HepG2 (cell line): ENCODE results near the gene SPCS2. TPM values are rescaled to one million over a fixed set of nuclear protein-coding genes. Genes with fewer than 3 reads are reported as not detected.
A peak's percentile ranks its signal among the peaks of the same experiment; 100 is the strongest.

Source experiments
- ARID4A ChIP-seq: sonication (generic); formaldehyde crosslinking; IDR thresholded peaks from 2 replicates; pipeline ENCODE4 v1.5.0; 2020; ENCODE audit warnings: mild to moderate bottlenecking, missing genetic modification reagents, borderline replicate concordance
- BORCS8-MEF2B ChIP-seq: sonication (generic); formaldehyde crosslinking; IDR thresholded peaks from 2 replicates; pipeline ENCODE4 v1.8.0; 2022; ENCODE audit warnings: mild to moderate bottlenecking, missing genetic modification reagents
- CAMTA2 ChIP-seq: sonication (generic); formaldehyde crosslinking; IDR thresholded peaks from 2 replicates; pipeline ENCODE4 v1.4.0; 2020; ENCODE audit warnings: mild to moderate bottlenecking, missing genetic modification reagents, borderline replicate concordance
- KDM1A ChIP-seq: IDR thresholded peaks from 2 replicates; pipeline ENCODE4 v1.6.1; 2016; ENCODE audit warnings: missing compliant biosample characterization
- KMT2B ChIP-seq: IDR thresholded peaks from 2 replicates; pipeline ENCODE4 v1.6.1; 2016; ENCODE audit warnings: missing genetic modification reagents, missing compliant biosample characterization
- MEF2D ChIP-seq: sonication (generic); formaldehyde crosslinking; IDR thresholded peaks from 2 replicates; pipeline ENCODE4 v1.5.1; 2020; ENCODE audit warnings: mild to moderate bottlenecking, missing genetic modification reagents
- NFE2 ChIP-seq: sonication (generic); formaldehyde crosslinking; IDR thresholded peaks from 2 replicates; pipeline ENCODE4 v1.4.0; 2020; ENCODE audit warnings: missing genetic modification reagents
- ONECUT2 ChIP-seq: sonication (generic); formaldehyde crosslinking; IDR thresholded peaks from 2 replicates; pipeline ENCODE4 v1.4.0; 2020; ENCODE audit warnings: missing genetic modification reagents
- PITX1 ChIP-seq: sonication (generic); formaldehyde crosslinking; IDR thresholded peaks from 2 replicates; pipeline ENCODE4 v1.5.1; 2020; ENCODE audit warnings: mild to moderate bottlenecking, missing genetic modification reagents
- POLR2AphosphoS2 ChIP-seq: IDR thresholded peaks from 2 replicates; pipeline ENCODE4 v1.6.1; 2011; ENCODE audit warnings: low read depth, low read length, improper control_type of control experiment
- RFXANK ChIP-seq: IDR thresholded peaks from 2 replicates; pipeline ENCODE4 v1.6.1; 2016
- SOX6 ChIP-seq, 2 experiments: fragments of 450-650 bp in 1 of 2; sonication (generic) in 1 of 2; formaldehyde crosslinking in 1 of 2; IDR thresholded peaks; 2 replicates each; pipeline versions ENCODE4 v1.4.0 to v1.6.1; 2017 to 2020; ENCODE audit warnings: antibody characterized with exemption in 1 of 2, mild to moderate bottlenecking in 1 of 2, missing genetic modification reagents in 1 of 2
- SP1 ChIP-seq, 2 experiments: fragments of 450-650 bp in 1 of 2; sonication (generic) in 1 of 2; formaldehyde crosslinking in 1 of 2; IDR thresholded peaks; 2 replicates each; pipeline versions ENCODE4 v1.4.0 to v1.6.1; 2016 to 2020; ENCODE audit warnings: missing genetic modification reagents in 1 of 2
- TRIM24 ChIP-seq: sonication (generic); formaldehyde crosslinking; IDR thresholded peaks from 2 replicates; pipeline ENCODE4 v1.8.0; 2022; ENCODE audit warnings: mild to moderate bottlenecking, missing genetic modification reagents
- ZBTB1 ChIP-seq: sonication (generic); formaldehyde crosslinking; IDR thresholded peaks from 2 replicates; pipeline ENCODE4 v1.4.0; 2020; ENCODE audit warnings: missing genetic modification reagents, borderline replicate concordance
- ZFAT ChIP-seq: sonication (generic); formaldehyde crosslinking; conservative IDR thresholded peaks from 2 replicates; pipeline ENCODE4 v1.8.1; 2023; ENCODE audit warnings: missing genetic modification reagents, inconsistent platforms
- ZNF256 ChIP-seq: sonication (generic); formaldehyde crosslinking; conservative IDR thresholded peaks from 2 replicates; pipeline ENCODE4 v1.4.0; 2020; ENCODE audit warnings: missing genetic modification reagents
- ZNF282 ChIP-seq: fragments of 450-650 bp; IDR thresholded peaks from 2 replicates; pipeline ENCODE4 v1.6.1; 2018; ENCODE audit not compliant: partially characterized antibody
- ZNF607 ChIP-seq: sonication (generic); formaldehyde crosslinking; IDR thresholded peaks from 2 replicates; pipeline ENCODE4 v1.5.1; 2020; ENCODE audit warnings: missing genetic modification reagents, mild to moderate bottlenecking, borderline replicate concordance
- ZNF639 ChIP-seq: conservative IDR thresholded peaks from 2 replicates; pipeline ENCODE4 v1.6.1; 2018; ENCODE audit warnings: missing genetic modification reagents
- ZNF644 ChIP-seq: IDR thresholded peaks from 2 replicates; pipeline ENCODE4 v1.6.1; 2016; ENCODE audit warnings: low read depth
- ZNF674 ChIP-seq: sonication (generic); formaldehyde crosslinking; IDR thresholded peaks from 2 replicates; pipeline ENCODE4 v1.5.0; 2020; ENCODE audit warnings: low read depth, mild to moderate bottlenecking, missing genetic modification reagents
- polyA plus RNA-seq, 8 experiments: library from polyadenylated mRNA; depleted of rRNA in 3 of 8; stranded (reverse) in 7 of 8; unstranded in 1 of 8; fragments of >200 nt; fragmentation: Illumina TruSeq in 4 of 8; extraction: Trizol in 4 of 8; gene quantifications; 2 replicates each; pipeline versions ENCODE4 v1.2.1 to v1.2.3, GENCODE V29; 2011 to 2016; ENCODE audit warnings: low read depth in 4 of 8, missing spikeins in 1 of 8, mixed read lengths in 1 of 8; ENCODE audit not compliant: insufficient read depth in 1 of 8
- total RNA-seq, 5 experiments: library from RNA; depleted of rRNA; stranded (reverse); fragments of >200 nt; fragmentation: Illumina TruSeq; extraction: Trizol; gene quantifications; 2 replicates each; pipeline ENCODE4 v1.2.3, GENCODE V29; 2016; ENCODE audit warnings: low read depth in 1 of 5
- TF ChIP-seq, protein P1 (sequence below): IDR thresholded peaks from 2 replicates; pipeline ENCODE4 v1.6.1; 2016; ENCODE audit warnings: low read depth, borderline replicate concordance
- TF ChIP-seq, protein P2 (sequence below): sonication (generic); formaldehyde crosslinking; IDR thresholded peaks from 2 replicates; pipeline ENCODE4 v1.8.1; 2023; ENCODE audit warnings: mild to moderate bottlenecking, moderate library complexity, missing genetic modification reagents

SPCS2 gene
- total and polyA plus RNA-seq, 2 of the 13 experiments (the other 11 are each of a cell fraction or from before 2014, with no cell fraction given) = 87.3 to 142 TPM

- TF ChIP-seq, protein P1, sequence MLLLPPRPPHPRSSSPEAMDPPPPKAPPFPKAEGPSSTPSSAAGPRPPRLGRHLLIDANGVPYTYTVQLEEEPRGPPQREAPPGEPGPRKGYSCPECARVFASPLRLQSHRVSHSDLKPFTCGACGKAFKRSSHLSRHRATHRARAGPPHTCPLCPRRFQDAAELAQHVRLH (CRISPR knock-in tag) = peak; percentile 96
- TF ChIP-seq CAMTA2 = peak; percentile 87; the same call in 1 of the 2 replicates
- no peak for TF ChIP-seq ZNF639 (CRISPR knock-in tag)
- no peak for TF ChIP-seq SOX6 (IDR thresholded peaks at IDR 0.05)
- peak; percentile 76 for TF ChIP-seq SOX6 (CRISPR knock-in tag; IDR thresholded peaks at IDR 0.05)
- no peak for TF ChIP-seq KDM1A
- TF ChIP-seq ONECUT2 (CRISPR knock-in tag) = peak; percentile 30; the same call in 1 of the 2 replicates
- no peak for TF ChIP-seq TRIM24
- no peak for TF ChIP-seq ZNF644 (CRISPR knock-in tag)
- TF ChIP-seq POLR2AphosphoS2 = no peak
- TF ChIP-seq NFE2 = no peak
- no peak for TF ChIP-seq ZNF674 (CRISPR knock-in tag)
- TF ChIP-seq MEF2D (CRISPR knock-in tag) = peak; percentile 88
- peak; percentile 93 for TF ChIP-seq BORCS8-MEF2B (CRISPR knock-in tag)
- TF ChIP-seq ZBTB1 (CRISPR knock-in tag) = no peak
- TF ChIP-seq, protein P2, sequence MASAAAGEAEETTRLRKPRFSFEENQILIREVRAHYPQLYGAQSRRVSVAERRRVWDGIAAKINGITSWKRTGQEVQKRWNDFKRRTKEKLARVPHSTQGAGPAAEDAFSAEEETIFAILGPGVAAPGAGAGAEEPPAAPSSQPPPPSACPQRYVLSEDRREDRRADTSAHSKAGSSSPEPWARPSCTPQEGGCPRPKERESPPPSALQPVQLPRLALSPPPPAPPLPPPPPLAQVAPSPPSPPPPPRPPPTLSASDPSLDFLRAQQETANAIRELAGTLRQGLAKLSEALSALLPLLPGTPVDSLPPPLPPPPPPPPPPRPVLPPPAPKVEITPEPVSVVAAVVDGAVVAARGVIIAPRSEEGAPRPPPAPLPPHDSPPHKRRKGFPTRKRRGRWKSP = peak; percentile 52; the same call in 1 of the 2 replicates
- TF ChIP-seq RFXANK (CRISPR knock-in tag) = no peak
- peak; percentile 98 for TF ChIP-seq ARID4A (CRISPR knock-in tag)
- TF ChIP-seq ZNF282 = no peak
- peak; percentile 97 for TF ChIP-seq ZNF607 (CRISPR knock-in tag)
- TF ChIP-seq SP1 (IDR thresholded peaks at IDR 0.05) = no peak
- TF ChIP-seq SP1 (CRISPR knock-in tag; IDR thresholded peaks at IDR 0.05) = peak; percentile 60; the same call in 1 of the 2 replicates
- 0 out of 2 replicates have a peak, but pooled peaks have one; percentile 60 for TF ChIP-seq ZNF256 (CRISPR knock-in tag)
- peak; percentile 66 for TF ChIP-seq PITX1 (CRISPR knock-in tag)
- no peak for TF ChIP-seq ZFAT
- TF ChIP-seq KMT2B (CRISPR knock-in tag) = peak; percentile 95
Measured at GRCh38 chr11:74948898-74949752, at the start of gene SPCS2, which contains the start of gene XRRA1 (continued).
